Activated CD4-positive, CD25-positive, alpha-beta regulatory T cell treated with anti-CD3 and anti-CD28 coated beads, Interleukin-2, amount 50 U/mL, for 16 hours (primary cell): ENCODE data around the gene HNRNPUL1.

ENCODE experiments used
- DNase-seq: peaks from one replicate; pipeline ENCODE4 v3.0.0-alpha.2; 2020; ENCODE audit warnings: low read depth, low spot score

The HNRNPUL1 gene

GRCh38 chr19:41353466-41354342, 89.5 kb downstream of the HNRNPUL1 start, which contains the start of gene TGFB1:
TGFB1 (minus strand) TSS chr19:41353922; CDS start chr19:41353044, 878 bp downstream.
- DNase-seq, result peak; percentile 89

- no peak for DNase-seq
Measured at GRCh38 chr19:41354343-41354953, 90.3 kb downstream of the HNRNPUL1 start.

- DNase-seq, result no peak
Measured at GRCh38 chr19:41355035-41355434, 90.9 kb downstream of the HNRNPUL1 start.

GRCh38 chr19:41355802-41356201, 91.6 kb downstream of the HNRNPUL1 start:
- DNase-seq, result no peak

GRCh38 chr19:41356984-41357739, 93.0 kb downstream of the HNRNPUL1 start:
- DNase-seq, result no peak
